Measurements from ENCODE around the gene SLC35F2. TPM values are rescaled to one million over a fixed set of nuclear protein-coding genes. Genes with fewer than 3 reads are reported as not detected.

The SLC35F2 gene
- total RNA-seq, 3 donors from 2014 or later (not counting 1 experiment from before 2014, with no cell fraction given), result 1.2 to 3.7 (median 2.7) TPM

- Histone ChIP-seq H3K9me3 (ENCODE audit: control insufficient read depth, insufficient read depth, low read length) (no peaks in the 10 kb centered on the region), H3K27ac (ENCODE audit: low read length) (no peak overlapping the region), H3K27me3 (ENCODE audit: control insufficient read depth, insufficient read depth, low read length) (no peaks in the 10 kb centered on the region), H3K4me1 (ENCODE audit: control insufficient read depth, insufficient read depth, low read length) (peaks cover 17% of the 10 kb centered on the region), H3K36me3 (ENCODE audit: control insufficient read depth, insufficient read depth, low read length) (no peaks in the 10 kb centered on the region), H3K4me3 (ENCODE audit: low read length) (no peak overlapping the region)
- no peaks in the 10 kb centered on the region for H3K36me3 Mint-ChIP-seq
- H3K4me1 Mint-ChIP-seq, result peaks cover 8 to 15% of the 10 kb centered on the region in 2 donors
- TF ChIP-seq CTCF (IDR thresholded peaks at IDR 0.05), result no peak
- DNase-seq (no peak), ATAC-seq (no peak)
- no peak overlapping the region for H3K4me3 Mint-ChIP-seq
- intact Hi-C loops (cut with micrococcal nuclease), result no loop called here
- WGBS (ENCODE audit: insufficient coverage), result 94% methylated on average over 7 of the region's 7 CpGs
- no peak overlapping the region for H3K27ac Mint-ChIP-seq
- H3K27me3 Mint-ChIP-seq (ENCODE audit: low read depth in 2 of 2), result no peaks in the 10 kb centered on the region
- no peaks in the 10 kb centered on the region for H3K9me3 Mint-ChIP-seq
Measured at GRCh38 chr11:107844041-107844440, 14.5 kb downstream of the SLC35F2 start.

GRCh38 chr11:107842412-107843100 lies 16.0 kb downstream of the SLC35F2 start:
- TF ChIP-seq CTCF (IDR thresholded peaks at IDR 0.05), result no peak

GRCh38 chr11:107840129-107840484 lies 18.5 kb downstream of the SLC35F2 start:
- TF ChIP-seq CTCF (IDR thresholded peaks at IDR 0.05), result no peak
- Mint-ChIP-seq H3K27ac (peak overlapping the region in 1 of 2 donors; percentile 48), H3K4me3 (no peak overlapping the region), H3K9me3 (no peaks in the 10 kb centered on the region), H3K36me3 (no peaks in the 10 kb centered on the region), H3K27me3 (ENCODE audit: low read depth in 2 of 2) (no peaks in the 10 kb centered on the region), H3K4me1 (peaks cover 8 to 15% of the 10 kb centered on the region in 2 donors)
- Histone ChIP-seq H3K4me1 (ENCODE audit: control insufficient read depth, insufficient read depth, low read length) (peaks cover 17% of the 10 kb centered on the region), H3K27me3 (ENCODE audit: control insufficient read depth, insufficient read depth, low read length) (no peaks in the 10 kb centered on the region), H3K4me3 (ENCODE audit: low read length) (no peak overlapping the region), H3K27ac (ENCODE audit: low read length) (no peak overlapping the region), H3K36me3 (ENCODE audit: control insufficient read depth, insufficient read depth, low read length) (no peaks in the 10 kb centered on the region), H3K9me3 (ENCODE audit: control insufficient read depth, insufficient read depth, low read length) (no peaks in the 10 kb centered on the region)
- 77% methylated on average over 1 of the region's 2 CpGs for WGBS (ENCODE audit: insufficient coverage)
- intact Hi-C loops (cut with micrococcal nuclease), result no loop called here
- no peak for DNase-seq
- no peak for ATAC-seq

More at GRCh38 chr11:107842412-107843100, 16.0 kb downstream of the SLC35F2 start:
- DNase-seq (no peak), ATAC-seq (no peak)
- H3K36me3 Mint-ChIP-seq, result no peaks in the 10 kb centered on the region
- H3K4me3 ChIP-seq (ENCODE audit: low read length), result no peak overlapping the region
- no peaks in the 10 kb centered on the region for H3K27me3 ChIP-seq (ENCODE audit: control insufficient read depth, insufficient read depth, low read length)
- peaks cover 17% of the 10 kb centered on the region for H3K4me1 ChIP-seq (ENCODE audit: control insufficient read depth, insufficient read depth, low read length)
- no peaks in the 10 kb centered on the region for H3K27me3 Mint-ChIP-seq (ENCODE audit: low read depth in 2 of 2)
- no peak overlapping the region for H3K4me3 Mint-ChIP-seq
- intact Hi-C loops (cut with micrococcal nuclease), result no loop called here
- H3K36me3 ChIP-seq (ENCODE audit: control insufficient read depth, insufficient read depth, low read length), result no peaks in the 10 kb centered on the region
- H3K27ac Mint-ChIP-seq, result no peak overlapping the region
- no peaks in the 10 kb centered on the region for H3K9me3 Mint-ChIP-seq
- peaks cover 8 to 15% of the 10 kb centered on the region in 2 donors for H3K4me1 Mint-ChIP-seq
- no peak overlapping the region for H3K27ac ChIP-seq (ENCODE audit: low read length)
- WGBS (ENCODE audit: insufficient coverage), result 98% methylated on average over 4 of the region's 8 CpGs
- H3K9me3 ChIP-seq (ENCODE audit: control insufficient read depth, insufficient read depth, low read length), result no peaks in the 10 kb centered on the region

GRCh38 chr11:107836851-107837250 lies 21.7 kb downstream of the SLC35F2 start:
- H3K4me3 Mint-ChIP-seq, result no peak overlapping the region
- H3K27ac ChIP-seq (ENCODE audit: low read length), result no peak overlapping the region
- ATAC-seq (no peak), DNase-seq (no peak)
- H3K36me3 ChIP-seq (ENCODE audit: control insufficient read depth, insufficient read depth, low read length), result no peaks in the 10 kb centered on the region
- peaks cover 17% of the 10 kb centered on the region for H3K4me1 ChIP-seq (ENCODE audit: control insufficient read depth, insufficient read depth, low read length)
- no peak overlapping the region for H3K4me3 ChIP-seq (ENCODE audit: low read length)
- no peaks in the 10 kb centered on the region for H3K36me3 Mint-ChIP-seq
- no peaks in the 10 kb centered on the region for H3K27me3 Mint-ChIP-seq (ENCODE audit: low read depth in 2 of 2)
- 85% methylated on average over 3 of the region's 3 CpGs for WGBS (ENCODE audit: insufficient coverage)
- intact Hi-C loops (cut with micrococcal nuclease), result no loop called here
- H3K27ac Mint-ChIP-seq, result no peak overlapping the region
- H3K9me3 Mint-ChIP-seq, result no peaks in the 10 kb centered on the region
- no peak for TF ChIP-seq CTCF (IDR thresholded peaks at IDR 0.05)
- no peaks in the 10 kb centered on the region for H3K27me3 ChIP-seq (ENCODE audit: control insufficient read depth, insufficient read depth, low read length)
- peaks cover 8 to 15% of the 10 kb centered on the region in 2 donors for H3K4me1 Mint-ChIP-seq
- no peaks in the 10 kb centered on the region for H3K9me3 ChIP-seq (ENCODE audit: control insufficient read depth, insufficient read depth, low read length)
